Activated CD8-positive, alpha-beta memory T cell treated with anti-CD3 and anti-CD28 coated beads, Interleukin-2, amount 50 U/mL, for 48 hours (primary cell): ENCODE measurements around the gene TEX261.
A peak's percentile ranks its signal among the peaks of the same experiment; 100 is the strongest.
"Not testable (repeated sequence)": the region's sequence is repeated elsewhere in the genome, so short reads cannot be mapped to it uniquely, and the experiment has no call there.

ENCODE experiments used
- DNase-seq: peaks from one replicate; pipeline ENCODE4 v3.0.0-alpha.2; 2020

TEX261 gene

DNA sequence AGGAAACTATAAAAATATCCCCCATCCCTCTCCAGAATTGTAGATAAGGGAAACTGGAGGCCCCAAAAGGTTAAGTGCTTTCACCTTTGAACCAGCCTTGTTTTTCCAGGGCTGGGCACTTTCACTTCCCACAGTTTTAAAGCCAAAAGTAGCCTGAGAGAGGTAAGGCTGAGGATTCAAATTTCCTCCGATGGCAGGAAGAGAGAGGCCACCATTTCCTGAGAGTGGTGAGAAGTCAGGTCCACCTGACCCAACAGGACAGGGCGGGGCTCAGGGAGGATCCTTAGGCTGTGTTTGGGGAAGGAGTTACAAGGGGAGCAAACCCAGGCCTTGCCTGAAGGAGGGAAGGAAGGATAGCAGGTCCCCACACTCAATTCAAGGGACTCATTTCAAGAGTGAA, 4.7 kb upstream of the TEX261 start:
- DNase-seq: no peak

- DNase-seq: not testable (repeated sequence)
Observed at GRCh38 chr2:70998885-70999284, 4.2 kb upstream of the TEX261 start.

GRCh38 chr2:70995426-70995729, 705 bp upstream of the TEX261 start:
- peak; percentile 68 for DNase-seq

- DNase-seq: peak; percentile 81
Observed at GRCh38 chr2:70994009-70994698, 519 bp downstream of the TEX261 start.

- peak; percentile 48 for DNase-seq
Observed at GRCh38 chr2:70992945-70993853, 1.5 kb downstream of the TEX261 start.

DNA sequence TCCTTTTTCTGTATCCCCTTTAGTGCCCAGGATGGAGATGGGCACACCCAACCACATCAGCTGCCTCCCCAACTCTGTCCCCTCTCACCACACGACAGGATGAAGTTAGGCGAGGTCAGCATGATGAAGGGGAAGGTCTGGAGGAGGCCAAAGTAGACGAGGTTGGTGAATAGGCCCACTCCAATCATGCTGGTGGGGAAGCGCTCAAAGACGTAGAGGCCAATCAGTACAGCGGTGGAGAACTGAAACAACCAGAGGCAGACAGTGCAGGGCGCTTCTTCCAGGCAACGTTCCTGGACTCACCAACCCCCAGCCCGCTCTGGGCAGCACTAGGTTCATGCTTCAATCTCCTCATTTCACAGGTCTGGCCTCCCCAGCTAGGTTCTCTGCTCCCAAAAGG, 2.9 kb downstream of the TEX261 start:
- DNase-seq: no peak

GRCh38 chr2:70991142-70991541, 3.5 kb downstream of the TEX261 start:
- DNase-seq: no peak

DNA sequence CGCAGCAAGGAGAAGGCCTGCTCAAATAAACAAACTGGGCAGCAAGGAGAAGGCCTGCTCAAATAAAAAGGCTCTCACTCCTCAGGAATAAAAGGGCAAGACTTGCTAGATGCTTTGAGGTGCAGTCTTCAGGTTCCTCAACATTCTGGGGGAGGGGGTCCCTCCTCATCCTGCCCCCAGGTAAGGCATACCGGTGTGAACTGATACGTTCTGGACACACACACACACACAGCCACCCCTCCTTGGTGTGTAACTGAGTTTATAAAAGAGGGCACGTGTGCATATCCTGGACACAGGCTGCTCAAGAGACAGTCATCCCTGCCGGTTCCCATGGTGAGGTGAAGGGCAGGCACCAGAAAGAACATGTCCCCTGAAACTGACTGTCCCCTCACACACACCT, 4.5 kb downstream of the TEX261 start:
- no peak for DNase-seq

GRCh38 chr2:70988726-70989648, 5.7 kb downstream of the TEX261 start:
- no peak for DNase-seq

DNA sequence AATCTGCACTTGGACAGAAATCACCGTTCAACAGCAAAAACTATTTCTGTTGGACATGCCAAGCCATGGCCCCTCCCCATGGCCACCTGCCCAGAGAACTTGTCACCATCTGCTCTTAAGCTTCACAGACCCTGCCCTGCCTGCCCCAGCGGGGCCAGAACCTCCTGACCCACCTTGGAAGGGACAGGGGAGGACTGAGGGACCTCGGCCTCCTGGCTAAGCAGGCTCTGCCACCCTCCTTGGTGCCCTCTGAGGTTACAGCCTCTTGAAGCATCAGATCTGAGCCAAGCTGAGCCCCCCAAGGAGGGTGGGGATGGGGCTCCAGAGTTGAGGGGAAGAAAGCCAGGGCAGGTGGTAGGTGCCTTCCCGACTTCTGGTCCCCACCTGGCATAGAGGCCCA, 6.5 kb downstream of the TEX261 start:
- DNase-seq: no peak

DNA sequence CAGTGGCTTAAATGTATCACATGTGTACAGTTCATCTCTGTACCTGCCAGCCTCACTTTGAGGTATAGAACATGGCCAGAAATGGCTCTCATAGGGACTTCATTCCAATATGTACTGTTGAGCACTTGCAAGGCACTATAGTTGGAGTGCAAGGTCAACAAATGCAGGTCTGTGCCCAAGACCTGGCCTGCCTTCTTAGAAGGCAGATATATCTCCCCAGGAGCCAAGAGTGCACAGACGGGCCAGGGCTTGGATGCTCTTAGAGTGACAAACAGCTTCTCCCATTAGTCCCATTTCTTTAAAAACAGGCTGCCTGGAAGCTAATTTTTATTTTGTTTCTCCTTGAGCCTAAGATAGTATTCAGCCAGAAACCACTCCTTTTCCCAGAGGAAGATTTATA, 7.3 kb downstream of the TEX261 start:
- DNase-seq: no peak

DNA sequence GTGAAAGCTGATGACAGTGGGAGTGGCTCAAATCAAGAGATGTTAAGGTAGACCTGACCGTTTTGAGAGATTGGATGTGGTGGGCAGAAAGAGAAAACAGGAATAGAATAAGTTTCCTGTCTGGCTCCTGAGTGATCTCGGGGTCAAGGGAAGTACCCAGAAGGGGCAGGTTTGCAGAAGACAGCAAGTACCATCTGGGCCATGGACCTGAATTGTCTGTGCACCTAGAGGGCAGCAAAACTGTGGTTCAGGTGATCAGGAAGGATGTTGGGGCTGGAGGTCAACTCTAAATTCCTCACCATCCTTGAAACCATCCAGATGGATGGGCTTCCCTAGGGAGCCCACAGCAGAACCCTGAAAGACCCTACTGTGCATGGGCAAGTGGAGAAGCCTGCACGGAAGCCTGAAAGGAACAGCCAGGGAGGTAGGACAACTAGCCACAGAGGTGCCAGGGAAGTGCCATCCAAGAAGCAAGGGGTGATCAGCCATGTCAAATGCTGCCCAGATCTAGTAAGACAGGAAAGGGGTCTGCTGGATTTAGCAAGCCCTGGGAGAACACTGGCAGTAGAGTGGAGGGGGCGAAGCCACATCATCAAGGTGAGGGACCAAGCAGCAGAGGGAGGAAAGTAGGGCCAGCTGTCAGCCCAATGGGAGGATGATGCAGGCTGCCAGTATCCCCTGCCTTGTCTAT, 8.0 kb downstream of the TEX261 start:
- peak; percentile 44 for DNase-seq

GRCh38 chr2:70985956-70986355, 8.7 kb downstream of the TEX261 start:
- peak; percentile 34 for DNase-seq

GRCh38 chr2:70985283-70985688, 9.4 kb downstream of the TEX261 start:
- DNase-seq: peak; percentile 52

GRCh38 chr2:70984576-70985282, 9.9 kb downstream of the TEX261 start:
- peak; percentile 94 for DNase-seq

DNA sequence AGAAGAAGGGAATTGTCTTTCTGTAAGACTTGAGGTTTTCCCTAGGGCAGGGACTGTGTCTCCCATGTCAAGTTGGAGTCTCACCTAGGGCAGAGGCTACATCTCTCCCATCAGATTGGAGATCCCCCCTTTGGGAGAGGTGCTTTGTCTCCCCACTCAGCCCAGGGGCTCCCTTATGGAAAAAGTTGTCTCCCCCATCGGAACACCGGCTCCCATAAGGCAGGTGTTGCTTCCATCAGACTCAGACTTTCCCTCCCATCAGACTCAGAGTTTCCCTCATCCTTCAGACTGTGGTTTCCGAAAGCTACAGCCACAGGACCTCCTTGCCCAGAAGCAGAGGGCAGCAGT, 10.5 kb downstream of the TEX261 start:
- DNase-seq: no peak

DNA sequence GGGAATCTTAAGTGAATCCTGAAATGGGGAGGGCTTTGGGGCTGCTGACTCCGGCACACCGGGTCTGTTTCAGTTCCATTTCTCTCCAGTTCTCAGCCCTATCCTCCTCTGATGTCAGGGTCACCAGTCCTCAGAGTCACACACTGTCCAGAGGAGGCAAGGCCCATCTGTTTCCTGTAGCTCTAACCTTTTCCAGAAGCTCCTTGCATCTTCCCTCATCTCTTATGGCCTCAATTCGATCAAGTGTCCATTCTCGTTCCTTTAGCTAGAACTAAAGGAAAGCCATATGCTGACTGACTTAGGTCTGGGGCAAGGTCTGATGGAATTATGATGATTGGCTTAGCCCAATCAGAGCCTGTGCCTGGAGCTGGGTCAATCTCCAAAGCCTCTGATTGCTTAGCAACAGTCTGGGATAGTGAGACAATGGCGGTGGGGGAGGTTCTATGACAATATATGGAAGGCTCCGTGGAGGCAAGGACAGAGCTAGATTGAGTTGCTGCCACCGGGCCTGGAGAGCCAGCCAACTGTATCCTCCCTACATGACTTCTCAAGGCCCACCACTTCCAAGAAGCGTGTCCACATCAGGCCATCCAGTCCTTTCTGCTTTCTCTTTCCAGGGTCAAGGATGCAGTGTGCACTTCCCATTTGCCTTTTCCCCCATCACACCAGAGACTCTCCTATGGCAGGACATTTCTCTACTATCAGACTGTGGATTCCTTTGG, 11.0 kb downstream of the TEX261 start:
- DNase-seq: peak; percentile 37

GRCh38 chr2:70982971-70983370, 11.7 kb downstream of the TEX261 start:
- DNase-seq: peak; percentile 35

- DNase-seq: peak; percentile 48
Observed at GRCh38 chr2:70981866-70982810, 12.5 kb downstream of the TEX261 start.

GRCh38 chr2:70981421-70981820, 13.3 kb downstream of the TEX261 start:
- DNase-seq: no peak
